ENCODE data around the gene LDOC1. TPM values are rescaled to one million over a fixed set of nuclear protein-coding genes. Genes with fewer than 3 reads are reported as not detected.
"Not testable (repeated sequence)": the region's sequence is repeated elsewhere in the genome, so short reads cannot be mapped to it uniquely, and the experiment has no call there.

The LDOC1 gene
- total RNA-seq, 2 donors from 2014 or later, result 17.8 to 24.3 TPM

DNA sequence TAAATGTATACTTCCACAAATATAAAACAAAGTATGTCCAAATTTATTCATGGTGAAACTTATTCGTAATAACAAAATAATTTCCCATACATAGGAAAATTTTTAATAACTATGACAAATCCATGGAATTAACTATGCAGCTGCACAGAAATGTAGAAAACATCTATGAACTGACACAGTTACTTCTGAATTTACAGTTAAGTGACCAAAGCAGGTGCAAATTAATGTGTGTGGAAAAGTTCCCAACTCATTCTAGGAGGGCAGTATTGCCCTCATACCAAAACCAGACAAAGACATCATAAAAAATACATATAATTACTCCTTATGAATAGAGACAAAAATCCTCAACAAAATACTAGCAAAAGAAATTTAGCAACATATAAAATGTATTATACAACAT is 12.5 kb downstream of the LDOC1 start:
- Histone ChIP-seq H3K9me3 (no peaks in the 10 kb centered on the region), H3K36me3 (no peaks in the 10 kb centered on the region), H3K4me3 (no peak overlapping the region), H3K27ac (no peak overlapping the region), H3K4me1 (replicated peaks) (no peaks in the 10 kb centered on the region), H3K27me3 (replicated peaks; ENCODE audit: insufficient read depth) (no peaks in the 10 kb centered on the region)
- TF ChIP-seq POLR2AphosphoS5 (IDR thresholded peaks at IDR 0.05) (no peak), POLR2A (IDR thresholded peaks at IDR 0.05) (no peak)
- TF ChIP-seq, protein P1, sequence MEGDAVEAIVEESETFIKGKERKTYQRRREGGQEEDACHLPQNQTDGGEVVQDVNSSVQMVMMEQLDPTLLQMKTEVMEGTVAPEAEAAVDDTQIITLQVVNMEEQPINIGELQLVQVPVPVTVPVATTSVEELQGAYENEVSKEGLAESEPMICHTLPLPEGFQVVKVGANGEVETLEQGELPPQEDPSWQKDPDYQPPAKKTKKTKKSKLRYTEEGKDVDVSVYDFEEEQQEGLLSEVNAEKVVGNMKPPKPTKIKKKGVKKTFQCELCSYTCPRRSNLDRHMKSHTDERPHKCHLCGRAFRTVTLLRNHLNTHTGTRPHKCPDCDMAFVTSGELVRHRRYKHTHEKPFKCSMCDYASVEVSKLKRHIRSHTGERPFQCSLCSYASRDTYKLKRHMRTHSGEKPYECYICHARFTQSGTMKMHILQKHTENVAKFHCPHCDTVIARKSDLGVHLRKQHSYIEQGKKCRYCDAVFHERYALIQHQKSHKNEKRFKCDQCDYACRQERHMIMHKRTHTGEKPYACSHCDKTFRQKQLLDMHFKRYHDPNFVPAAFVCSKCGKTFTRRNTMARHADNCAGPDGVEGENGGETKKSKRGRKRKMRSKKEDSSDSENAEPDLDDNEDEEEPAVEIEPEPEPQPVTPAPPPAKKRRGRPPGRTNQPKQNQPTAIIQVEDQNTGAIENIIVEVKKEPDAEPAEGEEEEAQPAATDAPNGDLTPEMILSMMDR (IDR thresholded peaks at IDR 0.05), result no peak
- DNase-seq (ENCODE audit: low spot score), result no peak
- WGBS, result 100% methylated on average over 1 of the region's 1 CpG
- intact Hi-C loops (cut with DNase I), result no loop called here

DNA sequence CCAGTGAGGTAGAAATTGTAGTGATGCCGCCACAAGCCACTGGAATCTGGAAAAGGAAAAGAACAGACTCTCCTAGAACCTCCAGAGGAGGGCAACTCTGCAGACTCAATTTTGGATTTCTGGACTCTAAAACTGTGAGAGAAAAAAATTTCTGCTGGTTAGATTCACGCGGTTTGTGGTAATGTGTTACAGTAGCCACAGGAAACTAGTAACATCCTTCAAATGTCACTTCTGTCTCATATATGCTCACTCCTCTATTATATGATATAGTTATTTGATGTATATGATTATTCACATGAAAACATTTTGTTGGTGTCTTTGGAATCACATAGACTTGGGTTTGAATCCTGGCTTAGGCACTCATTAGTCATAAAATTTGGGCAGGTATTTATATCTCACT is 18.8 kb downstream of the LDOC1 start:
- TF ChIP-seq, protein P1 (IDR thresholded peaks at IDR 0.05), result no peak
- TF ChIP-seq POLR2AphosphoS5 (IDR thresholded peaks at IDR 0.05) (no peak), POLR2A (IDR thresholded peaks at IDR 0.05) (no peak)
- WGBS, result 87% methylated on average over 3 of the region's 3 CpGs
- intact Hi-C loops (cut with DNase I), result no loop called here
- no peaks in the 10 kb centered on the region for H3K4me1 ChIP-seq (replicated peaks)
- no peak overlapping the region for H3K27ac ChIP-seq
- no peaks in the 10 kb centered on the region for H3K9me3 ChIP-seq
- no peak overlapping the region for H3K4me3 ChIP-seq
- no peak for DNase-seq (ENCODE audit: low spot score)
- H3K27me3 ChIP-seq (replicated peaks; ENCODE audit: insufficient read depth), result no peaks in the 10 kb centered on the region
- no peaks in the 10 kb centered on the region for H3K36me3 ChIP-seq

DNA sequence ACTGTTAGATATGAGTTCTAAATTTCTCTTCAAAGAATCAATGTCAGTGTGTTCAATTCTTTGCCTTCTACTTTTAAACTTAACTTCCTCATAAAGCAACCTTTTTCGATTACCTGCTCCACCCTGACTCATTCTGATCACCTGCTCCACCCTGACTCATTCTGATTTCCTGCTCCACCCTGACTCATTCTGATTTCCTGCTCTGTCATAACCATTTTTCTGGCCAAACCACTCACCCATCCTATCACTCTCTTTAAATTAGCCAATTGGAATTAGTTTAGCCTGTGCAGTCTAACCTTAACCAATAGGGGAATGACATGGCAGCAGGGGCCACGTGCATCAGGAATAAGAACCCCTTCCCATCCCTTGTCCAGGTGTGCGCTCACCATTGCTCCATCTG is 21.7 kb downstream of the LDOC1 start:
- H3K36me3 ChIP-seq; H3K27ac ChIP-seq; H3K4me3 ChIP-seq; intact Hi-C loops (cut with DNase I); H3K27me3 ChIP-seq (replicated peaks; ENCODE audit: insufficient read depth); H3K9me3 ChIP-seq; H3K4me1 ChIP-seq (replicated peaks); DNase-seq (ENCODE audit: low spot score): not testable (repeated sequence)
- WGBS, result 88% methylated on average over 2 of the region's 3 CpGs

DNA sequence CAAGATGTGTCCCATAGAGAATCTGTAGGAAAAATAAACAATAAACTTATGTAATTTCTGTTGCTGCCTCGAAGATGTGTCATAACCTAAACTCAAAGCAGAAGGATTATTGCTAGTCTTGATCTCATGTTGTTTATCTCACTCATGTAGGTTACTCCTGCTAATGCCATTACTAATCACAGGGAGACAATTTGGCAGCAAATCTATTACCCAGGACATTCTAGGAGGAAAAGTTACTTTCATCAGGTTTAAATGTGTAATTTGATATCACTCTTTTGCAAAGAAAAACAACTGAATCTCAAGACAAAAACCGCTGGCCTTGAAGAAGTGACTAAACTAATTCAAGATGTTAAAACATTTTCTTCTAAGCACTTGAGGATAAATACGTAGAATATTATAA is 34.0 kb downstream of the LDOC1 start:
- TF ChIP-seq POLR2A (IDR thresholded peaks at IDR 0.05), result no peak
- TF ChIP-seq, protein P1 (IDR thresholded peaks at IDR 0.05), result no peak
- TF ChIP-seq POLR2AphosphoS5 (IDR thresholded peaks at IDR 0.05), result no peak
- H3K36me3 ChIP-seq, result no peaks in the 10 kb centered on the region
- H3K4me1 ChIP-seq (replicated peaks), result no peaks in the 10 kb centered on the region
- no peak for DNase-seq (ENCODE audit: low spot score)
- H3K27ac ChIP-seq, result no peak overlapping the region
- no peaks in the 10 kb centered on the region for H3K27me3 ChIP-seq (replicated peaks; ENCODE audit: insufficient read depth)
- H3K9me3 ChIP-seq, result no peaks in the 10 kb centered on the region
- WGBS, result 72% methylated on average over 3 of the region's 3 CpGs
- H3K4me3 ChIP-seq, result no peak overlapping the region
- intact Hi-C loops (cut with DNase I), result no loop called here

DNA sequence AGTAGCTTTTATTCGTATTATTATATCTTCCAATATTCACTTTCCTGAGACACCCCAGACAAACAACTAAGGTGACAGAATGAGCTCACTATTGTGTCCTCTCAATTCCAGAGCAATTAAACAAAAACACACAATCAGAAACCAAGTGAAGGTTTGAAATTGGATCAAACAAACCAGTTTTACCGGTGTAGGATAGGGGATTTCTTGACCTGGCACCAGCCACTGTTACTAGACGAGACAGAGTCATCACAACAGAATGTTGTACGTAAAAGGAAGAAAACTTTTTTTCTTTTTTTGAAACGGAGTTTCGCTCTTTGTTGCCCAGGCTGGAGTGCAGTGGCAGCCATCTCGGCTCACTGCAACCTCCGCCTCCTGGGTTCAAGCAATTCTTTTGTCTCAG is 43.7 kb downstream of the LDOC1 start:
- H3K4me1 ChIP-seq (replicated peaks), result no peaks in the 10 kb centered on the region
- no peak overlapping the region for H3K4me3 ChIP-seq
- no peaks in the 10 kb centered on the region for H3K27me3 ChIP-seq (replicated peaks; ENCODE audit: insufficient read depth)
- TF ChIP-seq POLR2A (IDR thresholded peaks at IDR 0.05) (no peak), POLR2AphosphoS5 (IDR thresholded peaks at IDR 0.05) (no peak)
- TF ChIP-seq, protein P1 (IDR thresholded peaks at IDR 0.05), result no peak
- no peak overlapping the region for H3K27ac ChIP-seq
- no peaks in the 10 kb centered on the region for H3K36me3 ChIP-seq
- intact Hi-C loops (cut with DNase I), result no loop called here
- WGBS, result 49% methylated on average over 8 of the region's 8 CpGs
- no peaks in the 10 kb centered on the region for H3K9me3 ChIP-seq
- peak; percentile 3 for DNase-seq (ENCODE audit: low spot score)
